HepG2 (cell line): ENCODE measurements around the gene SDC4. TPM values are rescaled to one million over a fixed set of nuclear protein-coding genes. Genes with fewer than 3 reads are reported as not detected.

Source experiments
- ATAC-seq: fragments of 200-7000 bp; cut with Tn5 transposase; 3 replicates; pipeline ENCODE4 v1.9.1; 2020; ENCODE audit warnings: mild to moderate bottlenecking, moderate library complexity
- BruUV-seq: library from RNA; stranded (reverse); fragments of 400-500 nt; replicated peaks from 2 replicates; lab custom pipeline; 2021; lab: Mats Ljungman, UMichigan
- CTCF ChIA-PET: fragments of 300-600 bp; formaldehyde crosslinking; extraction: SDS; loops from one replicate; lab custom pipeline; 2021; ENCODE audit warnings: low total read pairs, inconsistent platforms, low intra/inter-chr PET ratio; lab: Yijun Ruan, JAX
- POLR2A ChIA-PET: fragments of 350-600 bp; sonication (Branson Sonifier 250); formaldehyde crosslinking; loops from one replicate; lab custom pipeline; 2020; ENCODE audit warnings: antibody characterized with exemption, inconsistent platforms; lab: Yijun Ruan, JAX
- DNase-seq: peaks from one replicate; pipeline ENCODE4 v3.0.0-alpha.2; 2015; ENCODE audit warnings: low spot score
- FAIRE-seq: peaks from 3 replicates; lab custom pipeline; 2011; peaks lifted over from hg19 to GRCh38; lab: Jason Lieb, UNC
- H2AFZ ChIP-seq: one replicate; pipeline ENCODE4 v1.6.1; 2011; ENCODE audit warnings: low read length, inconsistent platforms
- H3K27ac ChIP-seq: fragments of 300-600 bp; 3 replicates; pipeline ENCODE4 v1.8.0; 2011; ENCODE audit warnings: mixed run types, mild to moderate bottlenecking, mixed read lengths, low read length, inconsistent platforms; ENCODE audit not compliant: insufficient read depth; ENCODE audit errors: extremely low read length
- H3K27me3 ChIP-seq, 2 experiments: fragments of 200-600 bp in 1 of 2; 2 replicates in 1 of 2; 3 replicates in 1 of 2; pipeline versions ENCODE4 v1.6.0 to v1.8.0; 2011; ENCODE audit warnings: low read length in 2 of 2, mild to moderate bottlenecking in 2 of 2, moderate library complexity in 2 of 2, inconsistent platforms in 1 of 2; ENCODE audit not compliant: insufficient read depth in 2 of 2, control insufficient read depth in 1 of 2
- H3K36me3 ChIP-seq, 2 experiments: fragments of 200-600 bp in 1 of 2; replicated peaks in 1 of 2; 2 replicates in 1 of 2; 3 replicates in 1 of 2; pipeline versions ENCODE4 v1.5.1 to v1.8.0; 2011; ENCODE audit warnings: low read length in 2 of 2, inconsistent platforms in 1 of 2; ENCODE audit not compliant: insufficient read depth in 2 of 2, control insufficient read depth in 1 of 2
- H3K4me1 ChIP-seq: 2 replicates; pipeline ENCODE4 v1.5.1; 2012; ENCODE audit warnings: low read length, inconsistent platforms; ENCODE audit not compliant: insufficient read depth
- H3K4me2 ChIP-seq: 2 replicates; pipeline ENCODE4 v1.6.0; 2011; ENCODE audit warnings: low read depth, low read length, inconsistent platforms
- H3K4me3 ChIP-seq, 3 experiments: fragments of 200-600 bp in 1 of 3; sonication (generic), shearing (Covaris generic) in 1 of 3; replicated peaks in 1 of 3; 2 replicates each; pipeline ENCODE4 v1.5.1; 2011 to 2016; ENCODE audit warnings: low read length in 3 of 3, inconsistent platforms in 2 of 3, low read depth in 2 of 3, mild to moderate bottlenecking in 2 of 3, control low read depth in 1 of 3, mixed read lengths in 1 of 3; ENCODE audit not compliant: insufficient read depth in 1 of 3
- H3K79me2 ChIP-seq: one replicate; pipeline ENCODE4 v1.6.1; 2011; ENCODE audit warnings: low read length, inconsistent platforms; ENCODE audit not compliant: insufficient read depth
- H3K9ac ChIP-seq: 2 replicates; pipeline ENCODE4 v1.6.0; 2011; ENCODE audit warnings: mild to moderate bottlenecking, low read depth, low read length, inconsistent platforms; ENCODE audit not compliant: insufficient read depth
- H3K9me3 ChIP-seq: 2 replicates; pipeline ENCODE4 v1.5.1; 2012; ENCODE audit warnings: mild to moderate bottlenecking, low read length
- H4K20me1 ChIP-seq: 2 replicates; pipeline ENCODE4 v1.6.0; 2011; ENCODE audit warnings: inconsistent platforms, mild to moderate bottlenecking, low read length, moderate library complexity; ENCODE audit not compliant: insufficient read depth
- ATF7-NPFF ChIP-seq: sonication (generic); formaldehyde crosslinking; IDR thresholded peaks from 2 replicates; pipeline ENCODE4 v1.8.1; 2023; ENCODE audit warnings: mild to moderate bottlenecking, low read depth, missing genetic modification reagents, moderate library complexity
- CC2D1A ChIP-seq: sonication (generic); formaldehyde crosslinking; IDR thresholded peaks from 2 replicates; pipeline ENCODE4 v1.8.1; 2023; ENCODE audit warnings: mild to moderate bottlenecking, missing genetic modification reagents
- DNMT1 ChIP-seq: sonication (generic); formaldehyde crosslinking; IDR thresholded peaks from 2 replicates; pipeline ENCODE4 v1.5.1; 2020; ENCODE audit warnings: mild to moderate bottlenecking, missing genetic modification reagents
- FLYWCH1 ChIP-seq: sonication (generic); formaldehyde crosslinking; IDR thresholded peaks from 2 replicates; pipeline ENCODE4 v1.8.1; 2023; ENCODE audit warnings: mild to moderate bottlenecking, missing genetic modification reagents
- HNF4A ChIP-seq: sonication (generic); formaldehyde crosslinking; IDR thresholded peaks from 2 replicates; pipeline ENCODE4 v1.4.0; 2020; ENCODE audit warnings: missing genetic modification reagents
- MYC ChIP-seq: sonication (generic); formaldehyde crosslinking; IDR thresholded peaks from 2 replicates; pipeline ENCODE4 v1.9.0; 2021; ENCODE audit warnings: missing genetic modification reagents, borderline replicate concordance
- PPARG ChIP-seq: conservative IDR thresholded peaks from 2 replicates; pipeline ENCODE4 v1.6.1; 2016; ENCODE audit warnings: missing biosample characterization, missing genetic modification reagents
- TEAD2 ChIP-seq: sonication (generic); formaldehyde crosslinking; IDR thresholded peaks from 2 replicates; pipeline ENCODE4 v1.9.0; 2021; ENCODE audit warnings: missing genetic modification reagents
- ZNF225 ChIP-seq: sonication (generic); formaldehyde crosslinking; IDR thresholded peaks from 2 replicates; pipeline ENCODE4 v1.4.0; 2020; ENCODE audit warnings: mild to moderate bottlenecking, missing genetic modification reagents
- ZNF768 ChIP-seq: sonication (generic); formaldehyde crosslinking; IDR thresholded peaks from 2 replicates; pipeline ENCODE4 v1.4.0; 2020; ENCODE audit warnings: missing genetic modification reagents
- WGBS: methylation state at CpG from one replicate; pipeline ENCODE4 v1.1.6; 2017; ENCODE audit warnings: low lambda C conversion rate; 5-methylcytosine and 5-hydroxymethylcytosine counted together
- in situ Hi-C: cut with HindIII; loops from 2 replicates; pipeline ENCODE4 v1.10.0; 2017; ENCODE audit warnings: low pct_unique_long_range_greater_than_20kb; ENCODE audit not compliant: extremely low pct_ligation_motif_present
- intact Hi-C: fragments of 100-400 bp; cut with micrococcal nuclease; formaldehyde crosslinking; loops from one replicate; pipeline ENCODE4 v1.10.0; 2022; ENCODE audit not compliant: unreplicated experiment
- polyA plus RNA-seq, 8 experiments: library from polyadenylated mRNA; depleted of rRNA in 3 of 8; stranded (reverse) in 7 of 8; unstranded in 1 of 8; fragments of >200 nt; fragmentation: Illumina TruSeq in 4 of 8; extraction: Trizol in 4 of 8; gene quantifications; 2 replicates each; pipeline versions ENCODE4 v1.2.1 to v1.2.3, GENCODE V29; 2011 to 2016; ENCODE audit warnings: low read depth in 4 of 8, missing spikeins in 1 of 8, mixed read lengths in 1 of 8; ENCODE audit not compliant: insufficient read depth in 1 of 8
- total RNA-seq, 5 experiments: library from RNA; depleted of rRNA; stranded (reverse); fragments of >200 nt; fragmentation: Illumina TruSeq; extraction: Trizol; gene quantifications; 2 replicates each; pipeline ENCODE4 v1.2.3, GENCODE V29; 2016; ENCODE audit warnings: low read depth in 1 of 5
- TF ChIP-seq, protein P1 (sequence below): sonication (generic); formaldehyde crosslinking; IDR thresholded peaks from 2 replicates; pipeline ENCODE4 v1.4.0; 2020; ENCODE audit warnings: mild to moderate bottlenecking, missing genetic modification reagents
- TF ChIP-seq, protein P2 (sequence below): sonication (generic); formaldehyde crosslinking; IDR thresholded peaks from 2 replicates; pipeline ENCODE4 v1.4.0; 2020; ENCODE audit warnings: mild to moderate bottlenecking, missing genetic modification reagents, borderline replicate concordance
- TF ChIP-seq, protein P3 (sequence below): sonication (generic); formaldehyde crosslinking; IDR thresholded peaks from 2 replicates; pipeline ENCODE4 v1.4.0; 2020; ENCODE audit warnings: missing genetic modification reagents

The SDC4 gene
- total and polyA plus RNA-seq, 2 of the 13 experiments (the other 11 are each of a cell fraction or from before 2014, with no cell fraction given), result 49.0 to 65.1 TPM

DNA sequence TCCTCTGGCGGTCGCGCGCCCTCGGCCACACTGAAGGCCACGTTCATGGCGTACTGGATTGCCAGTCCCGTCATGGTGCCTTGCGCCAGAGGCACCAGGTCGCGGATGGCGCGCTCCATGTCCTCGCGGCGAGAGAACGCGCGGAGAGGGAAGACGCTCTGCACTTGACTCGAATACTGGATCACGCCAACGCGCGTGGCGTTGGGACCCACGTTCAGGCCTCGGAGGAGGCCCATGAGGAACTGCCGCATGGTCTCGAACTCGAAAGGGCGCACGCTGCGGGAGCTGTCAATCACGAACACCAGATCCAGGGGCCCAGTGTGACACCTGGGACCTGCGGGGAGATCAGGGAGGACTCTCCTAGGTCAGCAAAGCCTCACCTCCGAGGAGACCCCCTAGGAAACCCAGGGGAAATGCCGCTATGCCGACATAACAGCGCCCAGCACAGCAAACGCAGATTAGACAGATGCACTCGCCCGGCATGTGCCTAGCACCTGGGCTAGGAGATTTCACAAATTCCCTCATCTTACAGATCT, 43.7 kb downstream of the SDC4 start (continued):
- TF ChIP-seq ZNF768 (no peak), HNF4A (CRISPR knock-in tag) (no peak), PPARG (CRISPR knock-in tag) (no peak), MYC (CRISPR knock-in tag) (0 out of 2 replicates have a peak, but pooled peaks have one; percentile 18), CC2D1A (CRISPR knock-in tag) (no peak), ZNF225 (0 out of 2 replicates have a peak, but pooled peaks have one; percentile 25)

DNA sequence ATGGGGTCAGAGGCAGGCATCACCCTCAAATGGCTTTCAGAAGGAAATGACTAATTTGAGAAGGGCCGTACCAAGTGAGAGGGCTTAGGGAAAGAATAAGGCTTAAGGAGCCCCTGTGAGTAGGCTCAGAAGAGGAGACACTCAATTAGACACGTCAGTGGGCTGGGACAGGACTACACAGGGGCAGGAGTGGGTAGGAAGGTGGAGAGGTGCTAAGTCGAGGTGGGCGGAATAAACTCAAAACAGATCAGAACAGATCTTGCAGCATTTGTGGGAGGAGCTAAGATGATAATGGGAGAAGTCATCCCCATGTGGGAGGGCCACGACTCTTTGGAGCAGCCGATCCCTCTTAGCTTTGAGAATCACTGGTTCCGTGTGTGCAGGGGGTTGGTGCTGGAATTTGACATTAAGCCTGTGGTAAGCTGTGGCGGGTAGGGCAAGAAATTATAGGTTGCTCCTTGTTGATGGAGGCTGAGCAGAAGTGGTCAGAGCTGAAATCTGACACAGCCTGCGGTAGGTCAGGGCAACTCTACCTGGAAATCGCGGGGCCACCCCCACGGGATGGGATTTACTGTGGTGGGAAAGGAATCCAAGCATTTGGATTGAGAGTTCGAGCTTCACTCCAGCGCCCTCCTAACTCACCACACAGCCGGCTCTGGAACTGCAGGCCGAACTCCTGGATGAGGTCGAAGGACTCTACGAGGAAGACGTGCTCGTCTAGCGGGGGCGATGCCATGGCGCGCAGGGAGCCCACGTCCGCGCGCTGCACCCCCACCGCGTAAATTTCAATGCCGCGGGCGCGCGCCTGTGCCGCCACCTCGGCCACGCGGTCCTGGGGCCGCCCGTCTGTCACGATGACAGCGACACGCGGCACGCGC, 44.4 kb downstream of the SDC4 start:
- H3K79me2 ChIP-seq, result no peaks in the 10 kb centered on the region
- 67% methylated on average over 46 of the region's 47 CpGs for WGBS
- CTCF ChIA-PET, result no interaction called here
- POLR2A ChIA-PET, result no interaction called here
- intact Hi-C loops (no loop called here), in situ Hi-C loops (no loop called here)
- H4K20me1 ChIP-seq, result no peaks in the 10 kb centered on the region
- no TSS peak for BruUV-seq
- peaks cover 5 to 28% of the 10 kb centered on the region in 2 experiments; a peak in 3 of 5 replicates for H3K27me3 ChIP-seq
- ATAC-seq, result no peak
- H3K9ac ChIP-seq, result no peak overlapping the region
- no peak for DNase-seq
- no peak overlapping the region for H3K4me2 ChIP-seq
- H3K4me3 ChIP-seq, result no peak overlapping the region
- no peak overlapping the region for H3K27ac ChIP-seq
- no peak for TF ChIP-seq FLYWCH1 (CRISPR knock-in tag)
- TF ChIP-seq DNMT1 (CRISPR knock-in tag), result peak; percentile 62; the same call in 1 of the 2 replicates
- TF ChIP-seq, protein P1, sequence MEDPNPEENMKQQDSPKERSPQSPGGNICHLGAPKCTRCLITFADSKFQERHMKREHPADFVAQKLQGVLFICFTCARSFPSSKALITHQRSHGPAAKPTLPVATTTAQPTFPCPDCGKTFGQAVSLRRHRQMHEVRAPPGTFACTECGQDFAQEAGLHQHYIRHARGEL (CRISPR knock-in tag), result no peak
- TF ChIP-seq, protein P2, sequence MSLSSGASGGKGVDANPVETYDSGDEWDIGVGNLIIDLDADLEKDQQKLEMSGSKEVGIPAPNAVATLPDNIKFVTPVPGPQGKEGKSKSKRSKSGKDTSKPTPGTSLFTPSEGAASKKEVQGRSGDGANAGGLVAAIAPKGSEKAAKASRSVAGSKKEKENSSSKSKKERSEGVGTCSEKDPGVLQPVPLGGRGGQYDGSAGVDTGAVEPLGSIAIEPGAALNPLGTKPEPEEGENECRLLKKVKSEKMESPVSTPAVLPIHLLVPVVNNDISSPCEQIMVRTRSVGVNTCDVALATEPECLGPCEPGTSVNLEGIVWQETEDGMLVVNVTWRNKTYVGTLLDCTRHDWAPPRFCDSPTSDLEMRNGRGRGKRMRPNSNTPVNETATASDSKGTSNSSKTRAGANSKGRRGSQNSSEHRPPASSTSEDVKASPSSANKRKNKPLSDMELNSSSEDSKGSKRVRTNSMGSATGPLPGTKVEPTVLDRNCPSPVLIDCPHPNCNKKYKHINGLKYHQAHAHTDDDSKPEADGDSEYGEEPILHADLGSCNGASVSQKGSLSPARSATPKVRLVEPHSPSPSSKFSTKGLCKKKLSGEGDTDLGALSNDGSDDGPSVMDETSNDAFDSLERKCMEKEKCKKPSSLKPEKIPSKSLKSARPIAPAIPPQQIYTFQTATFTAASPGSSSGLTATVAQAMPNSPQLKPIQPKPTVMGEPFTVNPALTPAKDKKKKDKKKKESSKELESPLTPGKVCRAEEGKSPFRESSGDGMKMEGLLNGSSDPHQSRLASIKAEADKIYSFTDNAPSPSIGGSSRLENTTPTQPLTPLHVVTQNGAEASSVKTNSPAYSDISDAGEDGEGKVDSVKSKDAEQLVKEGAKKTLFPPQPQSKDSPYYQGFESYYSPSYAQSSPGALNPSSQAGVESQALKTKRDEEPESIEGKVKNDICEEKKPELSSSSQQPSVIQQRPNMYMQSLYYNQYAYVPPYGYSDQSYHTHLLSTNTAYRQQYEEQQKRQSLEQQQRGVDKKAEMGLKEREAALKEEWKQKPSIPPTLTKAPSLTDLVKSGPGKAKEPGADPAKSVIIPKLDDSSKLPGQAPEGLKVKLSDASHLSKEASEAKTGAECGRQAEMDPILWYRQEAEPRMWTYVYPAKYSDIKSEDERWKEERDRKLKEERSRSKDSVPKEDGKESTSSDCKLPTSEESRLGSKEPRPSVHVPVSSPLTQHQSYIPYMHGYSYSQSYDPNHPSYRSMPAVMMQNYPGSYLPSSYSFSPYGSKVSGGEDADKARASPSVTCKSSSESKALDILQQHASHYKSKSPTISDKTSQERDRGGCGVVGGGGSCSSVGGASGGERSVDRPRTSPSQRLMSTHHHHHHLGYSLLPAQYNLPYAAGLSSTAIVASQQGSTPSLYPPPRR (CRISPR knock-in tag), result no peak
- no peak for TF ChIP-seq TEAD2
- TF ChIP-seq, protein P3, sequence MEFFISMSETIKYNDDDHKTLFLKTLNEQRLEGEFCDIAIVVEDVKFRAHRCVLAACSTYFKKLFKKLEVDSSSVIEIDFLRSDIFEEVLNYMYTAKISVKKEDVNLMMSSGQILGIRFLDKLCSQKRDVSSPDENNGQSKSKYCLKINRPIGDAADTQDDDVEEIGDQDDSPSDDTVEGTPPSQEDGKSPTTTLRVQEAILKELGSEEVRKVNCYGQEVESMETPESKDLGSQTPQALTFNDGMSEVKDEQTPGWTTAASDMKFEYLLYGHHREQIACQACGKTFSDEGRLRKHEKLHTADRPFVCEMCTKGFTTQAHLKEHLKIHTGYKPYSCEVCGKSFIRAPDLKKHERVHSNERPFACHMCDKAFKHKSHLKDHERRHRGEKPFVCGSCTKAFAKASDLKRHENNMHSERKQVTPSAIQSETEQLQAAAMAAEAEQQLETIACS (CRISPR knock-in tag), result no peak
- TF ChIP-seq ATF7-NPFF (CRISPR knock-in tag), result no peak
- no peak overlapping the region for H2AFZ ChIP-seq
- H3K9me3 ChIP-seq, result no peaks in the 10 kb centered on the region
- 0 out of 2 replicates have a peak, but pooled peaks cover 4% of the 10 kb centered on the region for H3K4me1 ChIP-seq
- no peaks in the 10 kb centered on the region for H3K36me3 ChIP-seq
- no peak for FAIRE-seq
